ENCODE measurements around the gene NR2F2. TPM values are rescaled to one million over a fixed set of nuclear protein-coding genes. Genes with fewer than 3 reads are reported as not detected.

NR2F2 gene
- total RNA-seq, 4 donors from 2014 or later, result 18.3 to 30.2 (median 20.4) TPM

DNA sequence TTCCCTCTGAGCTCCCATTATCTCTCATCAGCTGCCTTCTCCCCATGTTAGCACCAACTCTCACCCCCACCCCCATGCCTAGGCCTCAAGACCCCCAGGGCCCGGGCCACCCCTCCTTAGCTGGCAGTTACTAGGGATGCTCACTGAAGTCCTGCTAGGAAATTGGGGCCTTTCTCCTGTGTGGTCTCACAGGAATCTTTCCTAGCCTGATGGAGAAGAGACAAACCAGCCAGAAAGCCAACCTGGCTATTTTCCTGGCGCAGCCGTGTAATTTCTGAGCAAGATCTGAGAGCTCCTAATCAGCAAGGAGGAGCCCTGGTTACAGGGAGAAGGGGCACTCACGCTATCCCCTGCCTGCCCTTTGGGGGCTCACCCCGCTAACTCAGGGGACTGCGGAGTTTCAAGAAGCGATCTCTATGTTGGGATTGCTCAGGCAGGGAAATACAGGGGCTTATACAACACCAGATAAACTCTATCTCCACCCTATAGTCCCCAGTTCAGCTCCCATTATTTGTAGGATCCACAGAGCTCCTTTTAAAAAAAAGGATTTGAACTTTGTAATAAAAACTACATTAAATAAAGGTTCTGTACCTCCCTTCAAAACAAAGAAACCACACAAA is 25.2 kb downstream of the NR2F2 start:
- Histone ChIP-seq H3K9me3 (no peaks in the 10 kb centered on the region), H3K27ac (peak overlapping the region in 2 of 3 donors; percentile 80 to 97), H3K36me3 (no peaks in the 10 kb centered on the region), H3K27me3 (peaks cover 62% of the 10 kb centered on the region), H3K4me3 (replicated peaks in 1 of 3) (no peak overlapping the region), H3K4me1 (peaks cover 25 to 57% of the 10 kb centered on the region in 2 donors)
- TF ChIP-seq, protein P1, sequence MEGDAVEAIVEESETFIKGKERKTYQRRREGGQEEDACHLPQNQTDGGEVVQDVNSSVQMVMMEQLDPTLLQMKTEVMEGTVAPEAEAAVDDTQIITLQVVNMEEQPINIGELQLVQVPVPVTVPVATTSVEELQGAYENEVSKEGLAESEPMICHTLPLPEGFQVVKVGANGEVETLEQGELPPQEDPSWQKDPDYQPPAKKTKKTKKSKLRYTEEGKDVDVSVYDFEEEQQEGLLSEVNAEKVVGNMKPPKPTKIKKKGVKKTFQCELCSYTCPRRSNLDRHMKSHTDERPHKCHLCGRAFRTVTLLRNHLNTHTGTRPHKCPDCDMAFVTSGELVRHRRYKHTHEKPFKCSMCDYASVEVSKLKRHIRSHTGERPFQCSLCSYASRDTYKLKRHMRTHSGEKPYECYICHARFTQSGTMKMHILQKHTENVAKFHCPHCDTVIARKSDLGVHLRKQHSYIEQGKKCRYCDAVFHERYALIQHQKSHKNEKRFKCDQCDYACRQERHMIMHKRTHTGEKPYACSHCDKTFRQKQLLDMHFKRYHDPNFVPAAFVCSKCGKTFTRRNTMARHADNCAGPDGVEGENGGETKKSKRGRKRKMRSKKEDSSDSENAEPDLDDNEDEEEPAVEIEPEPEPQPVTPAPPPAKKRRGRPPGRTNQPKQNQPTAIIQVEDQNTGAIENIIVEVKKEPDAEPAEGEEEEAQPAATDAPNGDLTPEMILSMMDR (IDR thresholded peaks at IDR 0.05), result no peak
- TF ChIP-seq POLR2A (IDR thresholded peaks at IDR 0.05), result no peak
- DNase-seq, result no peak
- intact Hi-C loops (cut with DNase I), result loop anchor here (5.0 kb wide), 2 partner anchors 33 to 52 kb away; no protein-coding TSS in a partner anchor
- 32 to 36% methylated on average over 7 of the region's 7 CpGs for WGBS, 2 donors

GRCh38 chr15:96356494-96357455 is 26.3 kb downstream of the NR2F2 start:
- TF ChIP-seq, protein P1 (IDR thresholded peaks at IDR 0.05), result peak; percentile 76 to 98 (median 92)
- no peak for TF ChIP-seq POLR2A (IDR thresholded peaks at IDR 0.05)
- peak overlapping the region in 2 of 3 donors; percentile 58 to 64 for H3K4me3 ChIP-seq (replicated peaks in 1 of 3)
- peak; percentile 73 to 75 for DNase-seq
- intact Hi-C loops (cut with DNase I), result loop anchor here (5.0 kb wide), 2 partner anchors 34 to 51 kb away; no protein-coding TSS in a partner anchor
- peaks cover 21 to 53% of the 10 kb centered on the region in 2 donors for H3K4me1 ChIP-seq
- 1 to 2% methylated on average over 33 to 60 of the region's 67 CpGs for WGBS, 2 donors
- H3K27me3 ChIP-seq, result peaks cover 65% of the 10 kb centered on the region
- H3K9me3 ChIP-seq, result no peaks in the 10 kb centered on the region
- no peaks in the 10 kb centered on the region for H3K36me3 ChIP-seq
- peak overlapping the region; percentile 30 to 75 (median 67) for H3K27ac ChIP-seq

DNA sequence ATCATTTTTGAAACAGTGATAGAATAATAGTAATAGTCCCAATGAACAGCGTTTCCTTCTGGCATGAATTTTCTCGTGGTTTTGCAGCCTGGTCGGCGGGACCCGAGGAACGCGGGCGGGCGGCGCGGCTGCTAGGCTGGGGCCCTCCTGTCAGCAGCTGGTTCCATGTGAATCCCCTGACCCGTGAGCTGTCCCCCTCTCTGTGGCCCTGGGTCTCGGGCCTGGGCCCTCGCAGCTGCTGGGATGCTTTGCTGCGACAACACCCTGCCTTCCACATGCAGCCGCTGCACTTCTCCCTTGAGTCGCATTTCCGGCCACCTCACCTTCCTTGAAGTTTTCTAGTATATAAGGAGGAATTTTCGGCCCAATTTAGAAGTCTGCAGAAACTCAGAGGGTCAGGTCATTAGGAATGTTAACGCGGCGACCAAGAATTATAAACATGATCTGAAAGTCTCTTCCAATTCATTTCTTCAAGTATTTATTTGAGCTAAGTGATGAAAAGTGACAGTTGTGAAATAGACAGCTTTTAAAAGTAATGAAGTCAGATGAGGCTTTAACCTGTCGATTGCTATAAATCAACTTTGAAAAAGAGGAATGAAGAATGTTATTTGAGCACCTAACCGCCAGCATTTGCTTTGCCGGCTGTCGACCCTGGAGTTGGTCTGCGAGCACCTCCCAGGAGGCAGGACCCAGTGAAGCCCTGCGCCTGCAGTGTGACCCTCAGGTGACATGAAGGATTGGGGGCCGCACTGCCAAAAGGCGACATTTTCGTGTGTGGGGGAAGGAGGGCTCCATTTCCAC is 27.7 kb downstream of the NR2F2 start:
- intact Hi-C loops (cut with DNase I), result loop anchor here (5.0 kb wide), 2 partner anchors 36 to 49 kb away; no protein-coding TSS in a partner anchor
- H3K36me3 ChIP-seq, result no peaks in the 10 kb centered on the region
- no peak for DNase-seq
- H3K4me1 ChIP-seq, result peaks cover 16 to 46% of the 10 kb centered on the region in 2 donors
- no peaks in the 10 kb centered on the region for H3K9me3 ChIP-seq
- 39 to 58% methylated on average over 31 of the region's 31 CpGs for WGBS, 2 donors
- no peak for TF ChIP-seq POLR2A (IDR thresholded peaks at IDR 0.05)
- peaks cover 67% of the 10 kb centered on the region for H3K27me3 ChIP-seq
- no peak overlapping the region for H3K27ac ChIP-seq
- H3K4me3 ChIP-seq (replicated peaks in 1 of 3), result no peak overlapping the region

- intact Hi-C loops (cut with DNase I), result loop anchor here (5.0 kb wide), 2 partner anchors 37 to 48 kb away; no protein-coding TSS in a partner anchor
- no peaks in the 10 kb centered on the region for H3K9me3 ChIP-seq
- peaks cover 63% of the 10 kb centered on the region for H3K27me3 ChIP-seq
- peaks cover 12 to 43% of the 10 kb centered on the region in 2 donors for H3K4me1 ChIP-seq
- H3K4me3 ChIP-seq (replicated peaks in 1 of 3), result no peak overlapping the region
- H3K36me3 ChIP-seq, result no peaks in the 10 kb centered on the region
- no peak for TF ChIP-seq POLR2A (IDR thresholded peaks at IDR 0.05)
- TF ChIP-seq, protein P1 (IDR thresholded peaks at IDR 0.05), result no peak
- H3K27ac ChIP-seq, result no peak overlapping the region
- WGBS, 2 donors, result 29 to 39% methylated on average over 20 to 21 of the region's 21 CpGs
- no peak for DNase-seq
Measured at GRCh38 chr15:96358821-96359615, 28.5 kb downstream of the NR2F2 start.
